Left ventricle myocardium inferior (tissue), 1 donor: Measurements from ENCODE around the gene ABCF3. TPM values are rescaled to one million over a fixed set of nuclear protein-coding genes. Genes with fewer than 3 reads are reported as not detected.

ENCODE experiments used
- DNase-seq: peaks from one replicate; pipeline ENCODE4 v3.0.0-alpha.2; 2020
- H3K27ac ChIP-seq: fragments of 200-600 bp; replicated peaks from 2 replicates; pipeline ENCODE4 v1.8.0; 2021
- H3K27me3 ChIP-seq: fragments of 200-600 bp; 2 replicates; pipeline ENCODE4 v1.8.0; 2021; ENCODE audit warnings: low read depth
- H3K36me3 ChIP-seq: fragments of 200-600 bp; 2 replicates; pipeline ENCODE4 v1.8.0; 2021
- H3K4me1 ChIP-seq: fragments of 200-600 bp; 2 replicates; pipeline ENCODE4 v1.8.0; 2021
- H3K4me3 ChIP-seq: fragments of 200-600 bp; 2 replicates; pipeline ENCODE4 v1.8.0; 2021; ENCODE audit warnings: mild to moderate bottlenecking, moderate library complexity
- H3K9me3 ChIP-seq: fragments of 200-600 bp; replicated peaks from 2 replicates; pipeline ENCODE4 v1.8.0; 2021
- intact Hi-C: fragments of 100-400 bp; cut with micrococcal nuclease; formaldehyde crosslinking; loops from one replicate; pipeline ENCODE4 v1.11.0; 2022
- total RNA-seq: library from RNA; stranded (reverse); fragmentation: NEBNext Ultra II Directional; extraction: Animal tissue kit (Norgen Biotek cat#: 25700); gene quantifications from one replicate; pipeline ENCODE4 v1.2.1, GENCODE V29; 2021
- TF ChIP-seq, protein P1 (sequence below): fragments of 200-600 bp; IDR thresholded peaks from 2 replicates; pipeline ENCODE4 v1.8.0; 2021; ENCODE audit warnings: antibody characterized with exemption, mild to moderate bottlenecking, borderline replicate concordance
- donor health status: DM: no; HTN: yes; CAD: no; lungs with severe emphysema.

ABCF3 gene
- total RNA-seq, 1 donor from 2014 or later, result 70.2 TPM

DNA sequence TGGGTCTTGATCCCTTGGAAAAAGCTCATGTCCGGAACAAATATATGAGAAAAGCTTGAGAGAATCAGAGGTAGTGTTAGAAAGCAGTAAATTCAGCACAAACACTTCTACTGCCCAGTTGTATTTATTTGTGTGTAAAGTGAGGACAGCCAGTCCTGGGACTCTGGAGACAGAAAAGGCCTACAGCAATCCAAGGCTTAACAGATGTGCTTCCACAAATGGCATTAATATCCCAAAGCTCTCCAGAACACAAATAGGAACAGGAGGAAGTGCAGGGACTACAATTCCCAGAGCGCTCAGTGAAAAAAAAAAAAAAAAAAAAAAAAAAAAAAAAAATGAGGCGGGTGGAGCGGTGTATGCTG, 11.7 kb upstream of the ABCF3 start:
- intact Hi-C loops, result no loop called here
- H3K4me1 ChIP-seq, result peaks cover 56% of the 10 kb centered on the region

DNA sequence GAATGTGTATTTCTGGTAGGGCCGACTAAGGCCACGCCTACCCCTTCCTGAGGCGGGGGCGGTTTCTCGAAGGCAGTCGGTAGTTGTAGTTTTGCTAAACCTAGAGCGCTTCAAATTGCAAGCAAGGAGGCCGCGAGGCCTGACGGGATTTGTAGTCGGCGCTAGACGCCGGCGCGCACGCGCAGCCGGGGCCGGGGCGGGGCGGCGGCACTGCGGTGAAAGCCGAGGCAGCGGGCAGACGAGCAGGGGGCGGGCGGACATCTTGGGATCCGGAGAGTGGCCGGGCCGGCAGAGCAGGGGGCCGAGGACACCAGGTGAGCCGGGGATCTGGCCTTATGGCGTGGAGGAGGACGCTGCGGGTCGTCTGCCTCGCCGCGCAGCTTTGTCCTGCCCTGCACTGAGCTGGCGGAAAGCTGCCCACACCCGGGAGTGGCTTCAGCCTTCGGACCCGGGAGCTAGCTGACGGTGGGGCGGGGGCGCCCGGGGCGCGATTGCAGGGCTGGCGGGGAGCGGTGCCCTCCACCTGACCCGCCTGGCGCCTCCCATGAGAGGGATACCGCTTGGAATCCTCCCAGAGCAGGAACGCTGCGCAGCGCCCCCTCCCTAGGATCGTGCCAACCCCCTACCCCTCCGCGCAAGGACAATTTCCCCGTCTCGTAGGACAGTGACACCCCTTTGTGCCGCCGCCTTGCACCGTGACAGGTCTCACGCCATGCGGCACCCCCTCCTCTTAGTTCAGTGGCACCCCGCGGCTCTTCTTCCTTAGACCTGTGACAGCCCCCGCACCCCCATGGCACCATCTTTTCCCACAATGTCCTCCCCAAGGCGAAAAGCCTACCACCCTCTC, 11.1 kb upstream of the ABCF3 start, which contains the start of gene AP2M1:
Gene AP2M1, plus strand, starts transcription at position 210 of the 847 bp plus-strand sequence. CDS start 2,139 bp downstream, outside the sequence.
- Histone ChIP-seq H3K4me1 (peaks cover 56% of the 10 kb centered on the region), H3K27me3 (no peaks in the 10 kb centered on the region), H3K36me3 (peaks cover 59% of the 10 kb centered on the region), H3K4me3 (peak within 1 kb of the TSS; percentile 92), H3K27ac (peak within 1 kb of the TSS; percentile 95), H3K9me3 (no peaks in the 10 kb centered on the region)
- DNase-seq, result peak; percentile 98
- TF ChIP-seq, protein P1, sequence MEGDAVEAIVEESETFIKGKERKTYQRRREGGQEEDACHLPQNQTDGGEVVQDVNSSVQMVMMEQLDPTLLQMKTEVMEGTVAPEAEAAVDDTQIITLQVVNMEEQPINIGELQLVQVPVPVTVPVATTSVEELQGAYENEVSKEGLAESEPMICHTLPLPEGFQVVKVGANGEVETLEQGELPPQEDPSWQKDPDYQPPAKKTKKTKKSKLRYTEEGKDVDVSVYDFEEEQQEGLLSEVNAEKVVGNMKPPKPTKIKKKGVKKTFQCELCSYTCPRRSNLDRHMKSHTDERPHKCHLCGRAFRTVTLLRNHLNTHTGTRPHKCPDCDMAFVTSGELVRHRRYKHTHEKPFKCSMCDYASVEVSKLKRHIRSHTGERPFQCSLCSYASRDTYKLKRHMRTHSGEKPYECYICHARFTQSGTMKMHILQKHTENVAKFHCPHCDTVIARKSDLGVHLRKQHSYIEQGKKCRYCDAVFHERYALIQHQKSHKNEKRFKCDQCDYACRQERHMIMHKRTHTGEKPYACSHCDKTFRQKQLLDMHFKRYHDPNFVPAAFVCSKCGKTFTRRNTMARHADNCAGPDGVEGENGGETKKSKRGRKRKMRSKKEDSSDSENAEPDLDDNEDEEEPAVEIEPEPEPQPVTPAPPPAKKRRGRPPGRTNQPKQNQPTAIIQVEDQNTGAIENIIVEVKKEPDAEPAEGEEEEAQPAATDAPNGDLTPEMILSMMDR, result no peak
- intact Hi-C loops, result no loop called here

More for the DNA sequence above, 11.7 kb upstream of the ABCF3 start:
- H3K27me3 ChIP-seq, result no peaks in the 10 kb centered on the region
- DNase-seq, result no peak
- peaks cover 59% of the 10 kb centered on the region for H3K36me3 ChIP-seq
- no peaks in the 10 kb centered on the region for H3K9me3 ChIP-seq
- peak overlapping the region; percentile 12 for H3K4me3 ChIP-seq
- TF ChIP-seq, protein P1, result no peak
- H3K27ac ChIP-seq, result peak overlapping the region; percentile 95

DNA sequence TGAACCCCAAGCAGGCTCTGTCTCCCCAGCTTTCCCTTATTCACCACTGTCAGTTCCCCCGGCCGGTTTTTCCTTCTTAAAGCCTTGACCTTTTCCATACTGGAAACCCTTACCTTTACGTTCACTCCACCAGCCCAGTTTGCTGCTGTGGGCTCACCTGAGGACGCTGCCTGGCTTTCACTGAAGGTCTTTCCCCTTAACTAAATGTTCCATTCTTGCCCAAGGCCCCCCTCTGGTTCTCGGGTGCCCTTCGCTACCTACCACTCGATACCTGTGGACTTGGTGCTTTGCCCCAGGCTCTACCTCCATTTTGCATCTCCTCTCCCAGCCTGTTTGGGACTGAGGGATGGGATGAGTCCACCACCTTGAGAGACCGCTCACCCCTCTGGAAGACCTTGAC, 10.5 kb upstream of the ABCF3 start:
- H3K4me3 ChIP-seq, result peak overlapping the region; percentile 92
- no peaks in the 10 kb centered on the region for H3K27me3 ChIP-seq
- no peaks in the 10 kb centered on the region for H3K9me3 ChIP-seq
- peak overlapping the region; percentile 95 for H3K27ac ChIP-seq
- peaks cover 56% of the 10 kb centered on the region for H3K4me1 ChIP-seq
- no peak for DNase-seq
- TF ChIP-seq, protein P1, result no peak
- intact Hi-C loops, result no loop called here
- H3K36me3 ChIP-seq, result peaks cover 59% of the 10 kb centered on the region

DNA sequence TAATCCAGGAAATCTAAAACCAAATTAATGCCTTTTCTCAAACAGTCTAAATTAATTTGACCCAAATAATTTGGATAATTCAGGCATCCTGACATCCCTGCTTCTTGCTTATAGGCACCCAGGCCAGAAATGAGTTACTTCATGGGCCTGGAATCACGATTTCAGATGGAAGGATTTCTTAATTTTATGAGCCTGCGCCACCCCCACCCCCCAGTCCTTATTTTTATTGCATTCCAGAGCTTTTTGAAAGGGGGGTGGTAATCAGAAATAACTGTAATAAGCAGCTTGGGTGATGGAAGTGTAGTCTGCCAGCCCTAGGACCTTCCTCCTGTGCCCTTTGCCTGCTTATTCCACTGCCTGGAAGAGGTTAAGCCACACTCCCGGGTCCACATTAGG, 10.0 kb upstream of the ABCF3 start:
- Histone ChIP-seq H3K27ac (peak overlapping the region; percentile 95), H3K27me3 (no peaks in the 10 kb centered on the region), H3K4me1 (peaks cover 56% of the 10 kb centered on the region), H3K36me3 (peaks cover 59% of the 10 kb centered on the region), H3K4me3 (peak overlapping the region; percentile 92), H3K9me3 (no peaks in the 10 kb centered on the region)
- no peak for DNase-seq
- intact Hi-C loops, result no loop called here
- TF ChIP-seq, protein P1, result no peak

DNA sequence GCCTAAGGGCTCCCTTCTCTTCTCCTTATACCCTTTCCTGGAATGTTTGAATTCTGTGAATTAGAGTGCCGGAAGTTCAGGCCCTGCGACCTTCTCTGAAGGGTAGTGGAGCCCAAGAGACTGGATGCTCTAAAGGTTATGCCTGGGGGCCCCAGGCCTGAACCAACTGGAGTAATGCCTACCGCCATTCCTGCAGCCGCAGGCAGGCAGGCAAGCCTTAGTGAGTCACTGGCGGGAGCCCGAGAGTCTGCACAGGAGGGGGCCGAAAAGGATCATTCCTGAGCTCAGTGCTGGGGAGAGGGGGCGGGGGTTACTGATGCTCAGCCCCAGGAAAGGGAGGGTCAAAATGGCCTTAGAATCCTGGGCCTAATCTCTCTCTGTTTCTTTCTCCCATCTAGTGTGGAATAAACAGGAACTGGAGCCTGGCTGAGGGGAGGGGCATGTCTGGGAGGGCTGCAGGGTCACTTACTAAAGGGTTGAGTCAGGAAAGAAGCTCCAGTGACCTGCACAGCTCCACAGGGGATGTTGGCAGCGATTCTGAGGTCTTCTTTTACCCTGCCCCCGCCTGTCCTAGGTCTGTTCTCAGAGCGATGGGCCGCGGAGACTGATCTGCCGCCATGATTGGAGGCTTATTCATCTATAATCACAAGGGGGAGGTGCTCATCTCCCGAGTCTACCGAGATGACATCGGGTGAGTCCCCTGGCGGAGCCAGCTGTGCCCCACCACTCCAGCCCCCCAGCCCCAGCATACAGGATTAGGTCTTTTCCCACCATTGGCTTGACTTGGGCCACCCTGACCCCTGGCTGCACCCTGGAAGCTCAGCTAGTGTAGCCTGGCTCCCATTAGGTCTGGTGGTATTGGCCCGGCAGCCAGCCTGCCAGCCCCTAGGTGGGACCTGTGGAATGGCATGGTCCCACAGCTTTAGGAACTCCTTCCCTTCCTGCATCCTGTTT, 9.3 kb upstream of the ABCF3 start:
- Histone ChIP-seq H3K27me3 (no peaks in the 10 kb centered on the region), H3K4me1 (peaks cover 56% of the 10 kb centered on the region), H3K9me3 (no peaks in the 10 kb centered on the region), H3K36me3 (peaks cover 59% of the 10 kb centered on the region), H3K27ac (peak overlapping the region; percentile 95), H3K4me3 (peak overlapping the region; percentile 92)
- intact Hi-C loops, result no loop called here
- TF ChIP-seq, protein P1, result no peak
- DNase-seq, result peak; percentile 56
